Mucosa of descending colon (tissue), 3 donors: ENCODE results near the gene FSTL4. TPM values are rescaled to one million over a fixed set of nuclear protein-coding genes. Genes with fewer than 3 reads are reported as not detected.

ENCODE experiments used
- ATAC-seq: fragments of 200-7000 bp; cut with Tn5 transposase; one replicate; pipeline ENCODE4 v1.9.1; 2020; ENCODE audit warnings: mild to moderate bottlenecking, moderate library complexity
- DNase-seq, 3 donors: peaks; one replicate each; pipeline ENCODE4 v3.0.0-alpha.2; 2020
- H3K36me3 ChIP-seq: fragments of 200-600 bp; one replicate; pipeline ENCODE4 v1.8.0; 2021; ENCODE audit warnings: low read depth, mild to moderate bottlenecking
- H3K4me1 ChIP-seq: fragments of 200-600 bp; one replicate; pipeline ENCODE4 v1.8.0; 2021; ENCODE audit warnings: low read depth, mild to moderate bottlenecking
- H3K4me3 ChIP-seq: fragments of 200-600 bp; one replicate; pipeline ENCODE4 v1.8.0; 2021; ENCODE audit warnings: mild to moderate bottlenecking
- H3K9me3 ChIP-seq: fragments of 200-600 bp; one replicate; pipeline ENCODE4 v1.8.0; 2021; ENCODE audit warnings: mild to moderate bottlenecking
- intact Hi-C, 2 donors: fragments of 100-400 bp; cut with DNase I in 1 of 2; cut with micrococcal nuclease in 1 of 2; formaldehyde crosslinking; loops; one replicate each; pipeline versions ENCODE4 v1.11.0 to v1.11.1; 2022; cut with DNase I, micrococcal nuclease
- total RNA-seq, 3 donors: library from RNA; stranded (reverse); fragmentation: NEBNext Ultra II Directional in 2 of 3; extraction: Animal tissue kit (Norgen Biotek cat#: 25700) in 2 of 3; gene quantifications; one replicate each; pipeline versions ENCODE4 v1.2.1 to v1.2.4, GENCODE V29; 2021 to 2023
- TF ChIP-seq, protein P1 (sequence below): fragments of 200-600 bp; IDR thresholded peaks from one replicate; pipeline ENCODE4 v1.8.0; 2022; ENCODE audit warnings: antibody characterized with exemption, mild to moderate bottlenecking
- donor health status: DM: no; HTN: no; CAD: no; lungs with moderate emphysema.
- donor health status: DM: no; HTN: no; CAD: no.
- donor health status: DM: no; HTN: yes; CAD: no.

FSTL4 gene
- total RNA-seq, 3 donors from 2014 or later, result 0.29 to 0.77 (median 0.57) TPM

- Histone ChIP-seq H3K36me3 (no peaks in the 10 kb centered on the region), H3K4me1 (peaks cover 3% of the 10 kb centered on the region), H3K4me3 (no peak overlapping the region), H3K9me3 (no peaks in the 10 kb centered on the region)
- TF ChIP-seq, protein P1, sequence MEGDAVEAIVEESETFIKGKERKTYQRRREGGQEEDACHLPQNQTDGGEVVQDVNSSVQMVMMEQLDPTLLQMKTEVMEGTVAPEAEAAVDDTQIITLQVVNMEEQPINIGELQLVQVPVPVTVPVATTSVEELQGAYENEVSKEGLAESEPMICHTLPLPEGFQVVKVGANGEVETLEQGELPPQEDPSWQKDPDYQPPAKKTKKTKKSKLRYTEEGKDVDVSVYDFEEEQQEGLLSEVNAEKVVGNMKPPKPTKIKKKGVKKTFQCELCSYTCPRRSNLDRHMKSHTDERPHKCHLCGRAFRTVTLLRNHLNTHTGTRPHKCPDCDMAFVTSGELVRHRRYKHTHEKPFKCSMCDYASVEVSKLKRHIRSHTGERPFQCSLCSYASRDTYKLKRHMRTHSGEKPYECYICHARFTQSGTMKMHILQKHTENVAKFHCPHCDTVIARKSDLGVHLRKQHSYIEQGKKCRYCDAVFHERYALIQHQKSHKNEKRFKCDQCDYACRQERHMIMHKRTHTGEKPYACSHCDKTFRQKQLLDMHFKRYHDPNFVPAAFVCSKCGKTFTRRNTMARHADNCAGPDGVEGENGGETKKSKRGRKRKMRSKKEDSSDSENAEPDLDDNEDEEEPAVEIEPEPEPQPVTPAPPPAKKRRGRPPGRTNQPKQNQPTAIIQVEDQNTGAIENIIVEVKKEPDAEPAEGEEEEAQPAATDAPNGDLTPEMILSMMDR, result no peak
- ATAC-seq (no peak), DNase-seq (peak in 1 of 3 donors; percentile 29)
- intact Hi-C loops, result no loop called here
Observed at GRCh38 chr5:133330956-133331355, 281.4 kb downstream of the FSTL4 start.

GRCh38 chr5:133328800-133329199, 283.5 kb downstream of the FSTL4 start:
- no peak for ATAC-seq
- Histone ChIP-seq H3K4me1 (no peaks in the 10 kb centered on the region), H3K9me3 (no peaks in the 10 kb centered on the region), H3K36me3 (no peaks in the 10 kb centered on the region), H3K4me3 (no peak overlapping the region)
- no peak for DNase-seq
- intact Hi-C loops, result no loop called here
- TF ChIP-seq, protein P1, result no peak

DNA sequence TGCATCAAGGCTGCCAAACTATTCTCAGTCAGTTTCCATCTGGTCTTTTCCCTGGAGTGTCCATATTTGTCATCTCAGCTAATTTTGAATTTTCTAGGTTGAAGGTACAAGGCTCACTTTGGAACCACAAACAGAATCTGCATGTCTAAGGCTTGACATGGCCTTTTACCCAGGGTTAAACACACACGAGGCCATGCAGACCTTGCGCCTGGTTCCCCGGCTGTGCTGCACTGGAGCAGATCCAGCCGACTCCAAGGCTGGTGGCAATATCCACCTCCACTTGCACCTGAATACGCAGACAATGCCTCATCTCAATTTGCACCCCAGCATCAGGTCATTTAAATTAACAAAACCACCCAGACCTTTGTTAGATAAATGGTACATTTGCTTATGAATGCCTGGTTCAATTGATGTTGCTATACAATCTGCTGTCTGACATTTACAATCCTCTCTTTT, 284.4 kb downstream of the FSTL4 start:
- Histone ChIP-seq H3K36me3 (no peaks in the 10 kb centered on the region), H3K9me3 (no peaks in the 10 kb centered on the region), H3K4me1 (no peaks in the 10 kb centered on the region), H3K4me3 (no peak overlapping the region)
- ATAC-seq (no peak), DNase-seq (no peak)
- intact Hi-C loops, result no loop called here
- TF ChIP-seq, protein P1, result no peak

DNA sequence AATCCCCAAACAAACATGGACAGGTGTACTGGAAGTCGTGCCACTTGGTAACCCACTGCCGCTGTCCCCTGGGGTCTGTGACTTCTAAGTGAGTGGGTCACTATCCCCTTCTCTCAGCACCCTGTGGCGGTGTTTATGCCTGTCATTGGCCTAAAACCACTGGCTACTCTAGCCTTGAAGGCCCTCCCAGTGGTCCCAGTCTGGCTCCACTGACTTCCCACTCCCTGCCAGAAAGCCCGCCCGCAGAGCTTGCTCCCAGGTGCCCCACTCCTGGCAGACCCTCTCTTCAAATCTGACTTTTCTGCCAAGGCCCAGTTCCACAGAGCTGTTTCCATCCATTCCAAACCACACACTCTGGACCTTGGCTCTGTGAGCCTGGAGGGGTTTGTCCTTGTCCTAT, 286.0 kb downstream of the FSTL4 start:
- TF ChIP-seq, protein P1, result no peak
- no peak for ATAC-seq
- intact Hi-C loops, result no loop called here
- H3K36me3 ChIP-seq, result no peaks in the 10 kb centered on the region
- no peaks in the 10 kb centered on the region for H3K9me3 ChIP-seq
- H3K4me3 ChIP-seq, result no peak overlapping the region
- peak in 1 of 3 donors; percentile 40 for DNase-seq
- no peaks in the 10 kb centered on the region for H3K4me1 ChIP-seq

DNA sequence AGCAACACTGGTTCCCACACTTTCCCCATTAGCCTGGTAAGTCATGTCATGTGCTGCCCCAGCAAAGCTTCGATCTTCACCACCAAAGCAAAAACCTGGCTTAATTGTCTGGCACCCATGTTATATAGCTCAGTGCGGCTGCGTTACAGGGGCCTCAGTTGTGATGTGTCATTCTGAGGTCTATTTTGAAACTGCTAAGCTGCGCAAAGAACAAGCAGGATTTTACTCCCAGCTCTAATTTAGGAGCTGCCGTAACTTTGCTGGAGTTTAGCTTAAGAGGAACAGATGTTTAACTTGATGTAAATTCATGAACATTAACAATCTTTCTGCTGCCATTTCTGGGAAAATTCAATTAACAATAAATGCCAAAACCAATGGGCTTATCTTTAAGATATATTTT, 286.5 kb downstream of the FSTL4 start:
- DNase-seq (no peak), ATAC-seq (no peak)
- H3K4me3 ChIP-seq, result no peak overlapping the region
- no peaks in the 10 kb centered on the region for H3K4me1 ChIP-seq
- H3K9me3 ChIP-seq, result no peaks in the 10 kb centered on the region
- H3K36me3 ChIP-seq, result no peaks in the 10 kb centered on the region
- intact Hi-C loops, result no loop called here
- TF ChIP-seq, protein P1, result no peak

- ATAC-seq (no peak), DNase-seq (no peak)
- no peaks in the 10 kb centered on the region for H3K4me1 ChIP-seq
- intact Hi-C loops, result no loop called here
- TF ChIP-seq, protein P1, result no peak
- H3K9me3 ChIP-seq, result no peaks in the 10 kb centered on the region
- no peaks in the 10 kb centered on the region for H3K36me3 ChIP-seq
- H3K4me3 ChIP-seq, result no peak overlapping the region
Observed at GRCh38 chr5:133324926-133325325, 287.4 kb downstream of the FSTL4 start.
